HepG2 (cell line): ENCODE data around the gene GJC2. TPM values are rescaled to one million over a fixed set of nuclear protein-coding genes. Genes with fewer than 3 reads are reported as not detected.

Experiments
- ATAC-seq: fragments of 200-7000 bp; cut with Tn5 transposase; 3 replicates; pipeline ENCODE4 v1.9.1; 2020; ENCODE audit warnings: mild to moderate bottlenecking, moderate library complexity
- BruUV-seq: library from RNA; stranded (reverse); fragments of 400-500 nt; replicated peaks from 2 replicates; lab custom pipeline; 2021; lab: Mats Ljungman, UMichigan
- CTCF ChIA-PET: fragments of 300-600 bp; formaldehyde crosslinking; extraction: SDS; loops from one replicate; lab custom pipeline; 2021; ENCODE audit warnings: low total read pairs, inconsistent platforms, low intra/inter-chr PET ratio; lab: Yijun Ruan, JAX
- POLR2A ChIA-PET: fragments of 350-600 bp; sonication (Branson Sonifier 250); formaldehyde crosslinking; loops from one replicate; lab custom pipeline; 2020; ENCODE audit warnings: antibody characterized with exemption, inconsistent platforms; lab: Yijun Ruan, JAX
- DNase-seq: peaks from one replicate; pipeline ENCODE4 v3.0.0-alpha.2; 2015; ENCODE audit warnings: low spot score
- FAIRE-seq: peaks from 3 replicates; lab custom pipeline; 2011; peaks lifted over from hg19 to GRCh38; lab: Jason Lieb, UNC
- H2AFZ ChIP-seq: one replicate; pipeline ENCODE4 v1.6.1; 2011; ENCODE audit warnings: low read length, inconsistent platforms
- H3K27ac ChIP-seq: fragments of 300-600 bp; 3 replicates; pipeline ENCODE4 v1.8.0; 2011; ENCODE audit warnings: mixed run types, mild to moderate bottlenecking, mixed read lengths, low read length, inconsistent platforms; ENCODE audit not compliant: insufficient read depth; ENCODE audit errors: extremely low read length
- H3K27me3 ChIP-seq, 2 experiments: fragments of 200-600 bp in 1 of 2; 2 replicates in 1 of 2; 3 replicates in 1 of 2; pipeline versions ENCODE4 v1.6.0 to v1.8.0; 2011; ENCODE audit warnings: low read length in 2 of 2, mild to moderate bottlenecking in 2 of 2, moderate library complexity in 2 of 2, inconsistent platforms in 1 of 2; ENCODE audit not compliant: insufficient read depth in 2 of 2, control insufficient read depth in 1 of 2
- H3K36me3 ChIP-seq, 2 experiments: fragments of 200-600 bp in 1 of 2; replicated peaks in 1 of 2; 2 replicates in 1 of 2; 3 replicates in 1 of 2; pipeline versions ENCODE4 v1.5.1 to v1.8.0; 2011; ENCODE audit warnings: low read length in 2 of 2, inconsistent platforms in 1 of 2; ENCODE audit not compliant: insufficient read depth in 2 of 2, control insufficient read depth in 1 of 2
- H3K4me1 ChIP-seq: 2 replicates; pipeline ENCODE4 v1.5.1; 2012; ENCODE audit warnings: low read length, inconsistent platforms; ENCODE audit not compliant: insufficient read depth
- H3K4me2 ChIP-seq: 2 replicates; pipeline ENCODE4 v1.6.0; 2011; ENCODE audit warnings: low read depth, low read length, inconsistent platforms
- H3K4me3 ChIP-seq, 3 experiments: fragments of 200-600 bp in 1 of 3; sonication (generic), shearing (Covaris generic) in 1 of 3; replicated peaks in 1 of 3; 2 replicates each; pipeline ENCODE4 v1.5.1; 2011 to 2016; ENCODE audit warnings: low read length in 3 of 3, inconsistent platforms in 2 of 3, low read depth in 2 of 3, mild to moderate bottlenecking in 2 of 3, control low read depth in 1 of 3, mixed read lengths in 1 of 3; ENCODE audit not compliant: insufficient read depth in 1 of 3
- H3K79me2 ChIP-seq: one replicate; pipeline ENCODE4 v1.6.1; 2011; ENCODE audit warnings: low read length, inconsistent platforms; ENCODE audit not compliant: insufficient read depth
- H3K9ac ChIP-seq: 2 replicates; pipeline ENCODE4 v1.6.0; 2011; ENCODE audit warnings: mild to moderate bottlenecking, low read depth, low read length, inconsistent platforms; ENCODE audit not compliant: insufficient read depth
- H3K9me3 ChIP-seq: 2 replicates; pipeline ENCODE4 v1.5.1; 2012; ENCODE audit warnings: mild to moderate bottlenecking, low read length
- H4K20me1 ChIP-seq: 2 replicates; pipeline ENCODE4 v1.6.0; 2011; ENCODE audit warnings: inconsistent platforms, mild to moderate bottlenecking, low read length, moderate library complexity; ENCODE audit not compliant: insufficient read depth
- ARHGAP35 ChIP-seq: sonication (generic); formaldehyde crosslinking; IDR thresholded peaks from 2 replicates; pipeline ENCODE4 v1.9.0; 2022; ENCODE audit warnings: mild to moderate bottlenecking, inconsistent platforms, moderate library complexity, missing genetic modification reagents, borderline replicate concordance
- FOSL2 ChIP-seq: sonication (generic); formaldehyde crosslinking; IDR thresholded peaks from 2 replicates; pipeline ENCODE4 v1.4.0; 2020; ENCODE audit warnings: missing genetic modification reagents
- RBAK ChIP-seq: sonication (generic); formaldehyde crosslinking; IDR thresholded peaks from 2 replicates; pipeline ENCODE4 v1.5.1; 2020; ENCODE audit warnings: mild to moderate bottlenecking, missing genetic modification reagents
- ZNF564 ChIP-seq: sonication (generic); formaldehyde crosslinking; IDR thresholded peaks from 2 replicates; pipeline ENCODE4 v1.8.1; 2023; ENCODE audit warnings: mild to moderate bottlenecking, missing genetic modification reagents
- ZNF569 ChIP-seq: sonication (generic); formaldehyde crosslinking; IDR thresholded peaks from 2 replicates; pipeline ENCODE4 v1.5.0; 2020; ENCODE audit warnings: mild to moderate bottlenecking, missing genetic modification reagents, moderate library complexity, borderline replicate concordance
- WGBS: methylation state at CpG from one replicate; pipeline ENCODE4 v1.1.6; 2017; ENCODE audit warnings: low lambda C conversion rate; 5-methylcytosine and 5-hydroxymethylcytosine counted together
- in situ Hi-C: cut with HindIII; loops from 2 replicates; pipeline ENCODE4 v1.10.0; 2017; ENCODE audit warnings: low pct_unique_long_range_greater_than_20kb; ENCODE audit not compliant: extremely low pct_ligation_motif_present
- intact Hi-C: fragments of 100-400 bp; cut with micrococcal nuclease; formaldehyde crosslinking; loops from one replicate; pipeline ENCODE4 v1.10.0; 2022; ENCODE audit not compliant: unreplicated experiment
- polyA plus RNA-seq, 8 experiments: library from polyadenylated mRNA; depleted of rRNA in 3 of 8; stranded (reverse) in 7 of 8; unstranded in 1 of 8; fragments of >200 nt; fragmentation: Illumina TruSeq in 4 of 8; extraction: Trizol in 4 of 8; gene quantifications; 2 replicates each; pipeline versions ENCODE4 v1.2.1 to v1.2.3, GENCODE V29; 2011 to 2016; ENCODE audit warnings: low read depth in 4 of 8, missing spikeins in 1 of 8, mixed read lengths in 1 of 8; ENCODE audit not compliant: insufficient read depth in 1 of 8
- total RNA-seq, 5 experiments: library from RNA; depleted of rRNA; stranded (reverse); fragments of >200 nt; fragmentation: Illumina TruSeq; extraction: Trizol; gene quantifications; 2 replicates each; pipeline ENCODE4 v1.2.3, GENCODE V29; 2016; ENCODE audit warnings: low read depth in 1 of 5
- TF ChIP-seq, protein P1 (sequence below): sonication (generic); formaldehyde crosslinking; conservative IDR thresholded peaks from 2 replicates; pipeline ENCODE4 v1.4.0; 2020; ENCODE audit warnings: missing genetic modification reagents

GJC2 gene
- total and polyA plus RNA-seq, 2 of the 13 experiments (the other 11 are each of a cell fraction or from before 2014, with no cell fraction given): 1.6 to 3.8 TPM

DNA sequence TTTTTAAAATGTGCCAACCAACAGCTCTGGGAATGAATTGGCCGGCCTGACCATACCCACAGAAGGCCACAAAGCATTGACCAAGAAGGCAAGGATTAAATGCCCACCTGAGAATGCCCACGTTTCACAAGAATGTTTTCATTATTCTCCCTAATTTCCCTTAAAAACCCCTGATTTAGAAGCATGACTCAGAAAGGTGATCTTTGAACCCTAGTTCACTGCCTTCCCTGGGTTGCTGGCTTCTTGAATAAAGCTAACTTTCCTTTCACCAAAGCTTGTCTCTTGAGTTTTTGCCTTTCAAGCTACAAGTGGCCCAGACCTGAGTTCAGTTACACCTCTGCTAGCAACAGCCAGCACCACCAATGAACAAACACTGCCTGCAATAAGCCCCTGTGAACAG lies 26.2 kb upstream of the GJC2 start:
- ChIA-PET POLR2A (interaction anchor here (0.9 to 3.7 kb wide), 2 partner anchors 13 to 42 kb away, joined by 4 to 11 read pairs; partner anchors contain the start of gene IBA57), CTCF (no interaction called here)
- H3K4me3 ChIP-seq: no peak overlapping the region
- ATAC-seq (no peak), DNase-seq (no peak), FAIRE-seq (no peak)
- in situ Hi-C loops: no loop called here
- peaks cover 3% of the 10 kb centered on the region for H3K9me3 ChIP-seq
- peak; percentile 38; the same call in 1 of the 2 replicates for TF ChIP-seq FOSL2 (CRISPR knock-in tag)
- TF ChIP-seq ZNF564 (CRISPR knock-in tag): no peak
- TF ChIP-seq RBAK: peak; percentile 89
- WGBS: 3% methylated on average over 2 of the region's 2 CpGs
- peaks cover 14% of the 10 kb centered on the region for H3K4me1 ChIP-seq
- peak overlapping the region; percentile 11 for H3K4me2 ChIP-seq
- H3K36me3 ChIP-seq: no peaks in the 10 kb centered on the region
- no peaks in the 10 kb centered on the region for H4K20me1 ChIP-seq
- H3K27me3 ChIP-seq: no peaks in the 10 kb centered on the region
- no peak overlapping the region for H3K9ac ChIP-seq
- H3K79me2 ChIP-seq: no peaks in the 10 kb centered on the region
- no TSS peak for BruUV-seq
- H3K27ac ChIP-seq: no peak overlapping the region
- intact Hi-C loops: no loop called here
- H2AFZ ChIP-seq: no peak overlapping the region

DNA sequence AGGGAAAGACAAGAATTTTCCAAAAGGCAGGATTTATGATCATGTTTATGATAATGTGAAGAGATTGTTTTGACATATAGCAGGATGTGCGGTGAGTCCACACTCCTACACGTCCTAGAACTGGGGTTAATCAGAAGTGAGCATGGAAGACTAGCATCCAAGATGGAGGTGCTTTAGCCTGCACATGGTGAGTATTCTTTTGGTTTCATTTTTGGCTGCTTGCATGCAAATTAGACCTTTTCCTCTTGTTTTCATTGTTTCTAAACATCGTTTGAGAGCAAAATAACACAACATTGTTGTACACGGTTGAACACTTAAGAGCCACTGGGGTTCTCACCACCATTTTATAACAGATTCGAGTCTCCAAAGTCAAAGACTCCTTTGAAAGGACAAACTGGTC lies 24.5 kb upstream of the GJC2 start:
- ATAC-seq: no peak
- Histone ChIP-seq H3K9ac (no peak overlapping the region), H3K9me3 (no peaks in the 10 kb centered on the region), H3K4me3 (no peak overlapping the region), H4K20me1 (no peaks in the 10 kb centered on the region), H3K27ac (no peak overlapping the region), H3K4me2 (no peak overlapping the region), H3K36me3 (no peaks in the 10 kb centered on the region), H2AFZ (no peak overlapping the region), H3K79me2 (no peaks in the 10 kb centered on the region), H3K4me1 (peaks cover 14% of the 10 kb centered on the region), H3K27me3 (no peaks in the 10 kb centered on the region)
- in situ Hi-C loops (no loop called here), intact Hi-C loops (no loop called here)
- DNase-seq: no peak
- FAIRE-seq: no peak
- TF ChIP-seq ARHGAP35: no peak
- TF ChIP-seq ZNF569 (CRISPR knock-in tag): no peak
- TF ChIP-seq, protein P1, sequence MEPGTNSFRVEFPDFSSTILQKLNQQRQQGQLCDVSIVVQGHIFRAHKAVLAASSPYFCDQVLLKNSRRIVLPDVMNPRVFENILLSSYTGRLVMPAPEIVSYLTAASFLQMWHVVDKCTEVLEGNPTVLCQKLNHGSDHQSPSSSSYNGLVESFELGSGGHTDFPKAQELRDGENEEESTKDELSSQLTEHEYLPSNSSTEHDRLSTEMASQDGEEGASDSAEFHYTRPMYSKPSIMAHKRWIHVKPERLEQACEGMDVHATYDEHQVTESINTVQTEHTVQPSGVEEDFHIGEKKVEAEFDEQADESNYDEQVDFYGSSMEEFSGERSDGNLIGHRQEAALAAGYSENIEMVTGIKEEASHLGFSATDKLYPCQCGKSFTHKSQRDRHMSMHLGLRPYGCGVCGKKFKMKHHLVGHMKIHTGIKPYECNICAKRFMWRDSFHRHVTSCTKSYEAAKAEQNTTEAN (CRISPR knock-in tag): no peak
- no TSS peak for BruUV-seq
- POLR2A ChIA-PET: no interaction called here
- 45% methylated on average over 5 of the region's 5 CpGs for WGBS
- CTCF ChIA-PET: no interaction called here
